PC-3 (cell line): ENCODE results near the gene SLC19A1.

ENCODE experiments used
- EZH2 ChIP-seq: fragments of 300-600 bp; sonication (generic); IDR thresholded peaks from one replicate; pipeline ENCODE4 v1.6.1; 2017; ENCODE audit warnings: antibody characterized with exemption, mild to moderate bottlenecking, low read length; ENCODE audit not compliant: unreplicated experiment
- TF ChIP-seq, protein P1 (sequence below): fragments of 300-600 bp; sonication (generic); conservative IDR thresholded peaks from 2 replicates; pipeline ENCODE4 v1.5.1; 2017; ENCODE audit warnings: antibody characterized with exemption, low read depth, mild to moderate bottlenecking, low read length

DNA sequence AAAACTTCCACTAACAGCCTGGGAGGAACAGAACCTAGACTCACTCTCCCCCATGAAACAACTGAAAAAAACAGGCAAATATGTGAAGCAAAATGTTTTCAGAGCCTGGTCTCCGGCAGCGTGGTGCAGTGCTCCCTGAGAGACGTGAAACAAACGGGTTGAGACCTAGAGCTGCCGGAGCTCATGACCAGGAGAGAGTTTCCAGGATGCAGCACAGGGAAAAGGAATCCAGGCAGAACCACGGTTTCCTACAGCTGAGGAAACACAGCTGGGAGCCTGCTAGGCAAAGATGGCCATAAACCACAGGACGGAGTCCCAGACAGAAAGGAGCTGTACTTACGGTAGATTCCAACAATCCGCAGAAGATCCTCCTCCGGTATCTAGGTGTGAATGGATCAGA is 20.2 kb upstream of the SLC19A1 start:
- no peak for TF ChIP-seq EZH2
- TF ChIP-seq, protein P1, sequence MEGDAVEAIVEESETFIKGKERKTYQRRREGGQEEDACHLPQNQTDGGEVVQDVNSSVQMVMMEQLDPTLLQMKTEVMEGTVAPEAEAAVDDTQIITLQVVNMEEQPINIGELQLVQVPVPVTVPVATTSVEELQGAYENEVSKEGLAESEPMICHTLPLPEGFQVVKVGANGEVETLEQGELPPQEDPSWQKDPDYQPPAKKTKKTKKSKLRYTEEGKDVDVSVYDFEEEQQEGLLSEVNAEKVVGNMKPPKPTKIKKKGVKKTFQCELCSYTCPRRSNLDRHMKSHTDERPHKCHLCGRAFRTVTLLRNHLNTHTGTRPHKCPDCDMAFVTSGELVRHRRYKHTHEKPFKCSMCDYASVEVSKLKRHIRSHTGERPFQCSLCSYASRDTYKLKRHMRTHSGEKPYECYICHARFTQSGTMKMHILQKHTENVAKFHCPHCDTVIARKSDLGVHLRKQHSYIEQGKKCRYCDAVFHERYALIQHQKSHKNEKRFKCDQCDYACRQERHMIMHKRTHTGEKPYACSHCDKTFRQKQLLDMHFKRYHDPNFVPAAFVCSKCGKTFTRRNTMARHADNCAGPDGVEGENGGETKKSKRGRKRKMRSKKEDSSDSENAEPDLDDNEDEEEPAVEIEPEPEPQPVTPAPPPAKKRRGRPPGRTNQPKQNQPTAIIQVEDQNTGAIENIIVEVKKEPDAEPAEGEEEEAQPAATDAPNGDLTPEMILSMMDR = no peak
